NCI-H510A treated with DMSO at 0.1 percent for 48 hours (cell line): Measurements from ENCODE around the gene QRICH2.
"Not testable (repeated sequence)": the region's sequence is repeated elsewhere in the genome, so short reads cannot be mapped to it uniquely, and the experiment has no call there.

Experiments used
- DNase-seq: peaks from one replicate; lab custom pipeline; 2025; lab: John Stamatoyannopoulos, UW

Gene QRICH2

DNA sequence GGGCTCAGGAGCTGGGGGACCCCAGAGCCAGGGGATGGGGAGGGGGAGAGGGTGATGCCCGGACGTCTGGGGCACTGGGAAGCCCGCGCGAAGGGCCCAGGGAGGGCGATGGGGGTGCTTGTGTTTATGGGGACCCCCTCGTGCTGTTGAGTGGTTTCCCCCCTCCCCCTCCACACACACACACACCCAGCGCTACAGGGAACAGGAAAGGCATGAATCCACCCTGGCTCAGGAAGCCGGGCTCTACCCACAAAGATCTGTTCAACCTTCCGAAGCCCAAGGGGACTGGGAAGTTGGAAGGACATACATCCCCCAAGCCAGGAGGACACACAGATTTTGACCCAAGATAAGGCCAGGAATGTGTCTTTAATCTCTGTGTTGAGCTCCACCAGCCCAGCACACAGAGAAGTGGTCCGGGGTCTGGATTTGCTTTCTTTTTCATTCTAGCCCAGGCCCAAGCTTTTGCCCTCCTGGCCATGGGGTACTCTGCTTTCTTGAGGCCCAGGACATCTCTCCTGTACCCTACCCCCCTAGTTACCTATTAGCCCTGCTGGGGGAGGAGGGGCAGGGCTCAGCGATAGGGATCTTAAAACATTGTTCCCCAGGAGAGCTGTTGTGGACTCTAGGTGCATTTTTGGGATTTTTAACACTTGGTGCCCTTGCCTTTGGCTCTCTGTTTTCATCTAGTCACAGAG, 41.7 kb downstream of the QRICH2 start:
- no peak for DNase-seq

DNA sequence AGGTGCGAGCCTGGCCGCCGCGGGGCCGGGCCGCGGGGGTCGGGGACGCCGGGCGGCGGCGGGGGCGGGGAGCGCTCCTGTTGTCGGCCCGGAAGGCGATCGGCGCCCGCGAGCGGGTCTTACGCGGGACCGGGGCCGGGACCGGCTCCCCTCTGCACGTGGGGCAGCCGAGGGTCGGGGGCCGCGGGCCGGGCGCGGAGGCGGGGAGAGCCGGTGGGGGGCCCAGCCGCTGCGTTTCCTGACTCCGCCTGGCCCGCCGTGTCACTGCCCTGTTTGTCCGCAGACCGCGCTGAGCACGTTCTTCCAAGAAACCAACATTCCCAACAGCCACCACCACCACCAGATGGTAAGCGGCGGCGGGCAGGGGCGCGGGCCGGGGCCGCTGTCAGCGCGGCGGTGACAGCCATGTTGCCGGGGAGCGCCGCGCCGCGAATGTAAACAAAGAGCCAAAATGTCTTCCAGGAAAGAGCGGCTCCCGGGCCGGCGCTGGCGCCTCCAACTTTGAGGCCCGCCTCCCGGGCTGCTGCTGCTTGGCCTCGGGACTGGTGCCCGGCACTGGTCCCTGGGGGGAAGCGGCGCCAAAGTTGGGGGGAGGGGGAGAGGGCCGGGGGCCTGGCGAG, 42.3 kb downstream of the QRICH2 start:
- DNase-seq = peak; percentile 36

DNA sequence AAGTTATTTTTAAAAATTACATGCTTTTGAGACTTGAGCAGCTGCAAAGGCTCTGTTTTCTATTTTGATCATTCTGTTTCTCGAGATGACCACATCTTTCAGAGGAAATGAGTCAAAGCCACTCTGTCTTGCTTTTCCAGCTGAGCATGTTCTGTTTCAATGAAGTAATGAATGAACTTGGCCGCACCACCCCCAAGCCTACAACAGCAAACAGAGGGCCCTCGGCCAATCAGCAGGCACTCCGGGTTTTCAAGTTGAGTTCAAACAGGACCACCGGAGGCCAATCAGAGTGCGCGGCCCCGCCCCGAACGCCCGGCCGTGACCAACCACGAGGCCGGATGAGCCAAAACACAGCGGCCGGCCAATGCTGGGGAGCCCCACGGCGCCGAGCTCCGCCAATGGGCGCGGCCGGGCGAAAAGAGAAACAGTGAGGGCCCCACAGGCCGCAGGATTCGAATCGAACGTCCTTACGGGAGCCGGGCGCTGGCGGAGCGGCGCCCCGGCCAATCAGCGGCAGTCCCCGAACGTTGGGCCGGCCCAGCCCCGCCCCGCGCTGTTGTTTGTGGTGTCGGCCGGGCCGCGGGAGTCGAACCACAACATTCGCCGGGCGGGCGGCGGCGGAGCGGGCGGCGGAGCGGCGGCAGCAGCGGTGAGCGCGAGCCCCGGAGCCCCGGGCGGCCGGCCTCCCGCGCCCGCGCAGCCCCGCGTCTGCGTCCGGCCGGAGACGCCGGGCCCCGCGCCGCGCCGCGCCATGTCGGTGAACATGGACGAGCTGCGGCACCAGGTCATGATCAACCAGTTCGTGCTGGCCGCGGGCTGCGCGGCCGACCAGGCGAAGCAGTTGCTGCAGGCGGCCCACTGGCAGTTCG, 43.1 kb downstream of the QRICH2 start, which contains the start of gene UBALD2:
UBALD2 (plus strand) TSS at position 594 of the 869 bp plus-strand sequence; CDS start at position 752, 158 bp downstream.
- peak; percentile 97 for DNase-seq

DNA sequence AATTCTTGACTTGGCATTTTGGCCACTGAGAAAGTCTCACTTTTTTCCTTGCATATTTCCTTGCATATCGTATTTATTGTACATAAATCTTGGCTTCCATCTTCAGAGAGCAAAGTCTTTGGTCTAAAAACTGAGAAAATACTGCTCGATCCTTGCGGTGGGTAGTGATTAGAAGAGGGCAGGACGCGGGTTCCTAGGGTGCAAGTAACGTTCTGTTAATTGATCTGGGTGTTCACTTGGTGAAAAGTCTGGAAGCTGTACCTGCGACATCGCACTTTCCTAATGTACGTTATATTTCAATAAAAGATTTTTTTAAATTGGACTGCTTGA, 43.7 kb downstream of the QRICH2 start:
- no peak for DNase-seq

GRCh38 chr17:76263896-76264295, 44.2 kb downstream of the QRICH2 start:
- DNase-seq = no peak

GRCh38 chr17:76262732-76263344, 45.2 kb downstream of the QRICH2 start:
- DNase-seq = peak; percentile 70

- DNase-seq = peak; percentile 55
These were observed 46.5 kb downstream of the QRICH2 start for GRCh38 chr17:76261421-76262215.

- DNase-seq = no peak
These were observed 47.4 kb downstream of the QRICH2 start for GRCh38 chr17:76260669-76261068.

DNA sequence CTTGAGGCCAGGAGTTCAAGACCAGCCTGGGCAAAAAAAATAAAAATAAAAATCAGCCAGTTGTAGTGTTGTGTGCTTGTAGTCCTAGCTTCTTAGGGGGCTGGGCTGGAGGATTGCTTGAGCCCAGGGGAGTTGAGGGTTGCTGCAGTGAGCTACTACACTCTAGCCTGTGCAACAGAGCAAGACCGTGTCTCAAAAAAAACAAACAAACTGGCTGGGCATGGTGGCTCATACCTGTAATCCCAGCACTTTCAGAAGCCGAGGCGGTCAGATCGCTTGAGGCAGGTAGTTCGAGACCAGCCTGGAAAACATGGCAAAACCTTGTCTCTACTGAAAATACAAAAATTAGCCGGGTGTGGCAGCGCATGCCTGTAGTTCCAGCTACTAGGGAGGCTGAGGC, 47.9 kb downstream of the QRICH2 start:
- DNase-seq = no peak

DNA sequence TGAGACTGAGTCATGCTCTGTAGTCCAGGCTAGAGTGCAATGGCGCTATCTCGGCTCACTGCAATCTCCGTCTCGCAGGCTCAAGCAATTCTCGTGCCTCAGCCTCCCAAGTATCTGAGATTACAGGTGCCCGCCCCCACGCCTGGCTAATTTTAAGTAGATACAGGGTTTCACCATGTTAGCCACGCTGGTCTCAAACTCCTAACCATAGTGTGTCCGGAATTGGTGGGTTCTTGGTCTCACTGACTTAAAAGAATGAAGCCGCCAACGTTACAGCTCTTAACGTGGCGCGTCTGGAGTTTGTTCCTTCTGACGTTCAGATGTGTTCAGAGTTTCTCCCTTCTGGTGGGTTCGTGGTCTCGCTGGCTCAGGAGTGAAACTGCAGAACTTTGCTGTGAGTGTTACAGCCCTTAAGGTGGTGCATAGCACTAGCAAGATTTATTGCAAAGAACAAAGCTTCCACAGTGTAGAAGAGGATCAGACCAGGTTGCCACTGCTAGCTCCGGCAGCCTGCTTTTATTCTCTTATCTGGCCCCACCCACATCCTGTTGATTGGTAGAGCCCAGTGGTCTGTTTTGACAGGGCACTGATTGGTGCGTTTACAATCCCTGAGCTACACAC, 51.5 kb downstream of the QRICH2 start:
- not testable (repeated sequence) for DNase-seq

DNA sequence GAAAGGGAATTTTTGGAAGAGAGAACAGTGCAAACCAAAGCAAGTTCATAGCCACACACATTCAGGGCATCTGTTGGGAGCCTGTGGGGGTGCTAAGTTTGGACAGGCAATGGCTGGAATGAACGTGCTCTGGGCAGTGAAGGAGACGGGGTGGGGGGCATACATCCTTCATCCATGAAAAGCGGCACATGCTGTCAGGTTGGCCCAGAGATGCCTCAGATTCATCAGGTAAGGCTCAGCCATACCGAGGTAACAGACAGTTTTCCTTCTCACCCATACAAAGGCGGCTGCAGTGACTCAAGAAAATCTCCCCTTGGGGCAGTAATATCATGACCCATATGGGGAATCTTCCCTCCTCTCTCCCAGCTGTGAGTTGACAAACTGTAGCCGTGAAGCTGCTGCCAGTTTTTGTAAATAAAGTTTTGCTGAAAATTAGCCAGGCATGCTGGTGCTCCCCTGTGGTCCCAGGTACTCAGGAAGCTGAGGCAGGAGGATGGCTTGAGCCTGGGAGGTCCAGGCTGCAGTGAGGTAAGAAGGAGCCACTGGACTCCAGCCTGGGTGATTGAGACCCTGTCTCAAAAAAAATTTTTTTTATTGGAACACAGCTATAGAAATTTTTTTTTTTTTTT, 52.2 kb downstream of the QRICH2 start:
- DNase-seq = no peak

GRCh38 chr17:76254275-76254674, 53.8 kb downstream of the QRICH2 start:
- no peak for DNase-seq

GRCh38 chr17:76253841-76254240, 54.2 kb downstream of the QRICH2 start:
- no peak for DNase-seq

GRCh38 chr17:76252967-76253766, 54.9 kb downstream of the QRICH2 start:
- not testable (repeated sequence) for DNase-seq

GRCh38 chr17:76252040-76252954, 55.8 kb downstream of the QRICH2 start:
- no peak for DNase-seq

DNA sequence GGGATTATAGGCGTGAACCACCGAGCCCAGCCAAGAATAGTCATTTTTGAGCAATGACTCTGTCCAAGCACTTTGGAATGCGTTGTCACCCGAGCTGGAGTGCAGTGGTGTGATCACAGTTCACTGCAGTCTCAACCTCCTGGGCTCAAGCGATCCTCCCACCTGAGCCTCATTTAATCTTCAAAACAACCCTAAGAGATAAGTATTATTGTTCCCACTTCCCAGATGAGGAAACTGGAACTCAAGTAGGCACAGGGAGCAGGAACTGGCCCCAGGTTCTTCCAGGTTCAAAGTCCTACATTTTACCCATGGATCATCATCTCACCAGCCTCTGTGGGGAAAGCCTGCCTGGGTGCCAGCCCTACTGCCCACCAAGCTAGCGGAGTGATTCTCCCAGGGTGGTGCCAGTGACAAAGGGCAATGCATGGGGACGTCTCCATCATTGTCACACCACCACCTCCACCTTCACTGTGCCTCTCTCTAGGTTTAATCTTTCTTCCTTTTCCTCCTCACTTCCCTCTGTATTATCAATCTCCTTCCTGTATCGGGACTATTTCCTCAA, 56.5 kb downstream of the QRICH2 start:
- DNase-seq = no peak

GRCh38 chr17:76250141-76250540, 57.9 kb downstream of the QRICH2 start:
- DNase-seq = no peak

GRCh38 chr17:76248013-76248782, 59.9 kb downstream of the QRICH2 start:
- peak; percentile 6 for DNase-seq
